Measurements from ENCODE around the gene CISH.

DNA sequence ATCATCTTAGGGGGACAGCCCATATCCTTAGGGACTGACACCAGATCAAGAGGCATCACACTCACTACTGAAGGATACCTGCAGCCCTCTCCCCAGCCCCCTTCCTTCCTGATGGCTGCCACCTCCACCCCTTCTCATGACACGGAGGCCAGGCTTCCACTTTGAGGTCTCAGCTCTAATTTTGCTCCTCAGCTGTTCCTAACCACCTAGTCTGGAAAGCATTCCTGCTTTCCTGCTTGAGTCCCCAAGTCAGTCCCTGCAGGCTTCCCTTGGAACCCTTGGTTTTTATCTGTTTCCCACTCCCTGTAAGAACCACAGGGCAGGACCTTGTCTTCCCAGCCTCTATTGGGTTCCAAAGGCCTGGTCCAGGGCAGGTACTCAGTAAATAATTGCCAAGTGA is 47.3 kb downstream of the CISH start:
- TF ChIP-seq, protein P1, sequence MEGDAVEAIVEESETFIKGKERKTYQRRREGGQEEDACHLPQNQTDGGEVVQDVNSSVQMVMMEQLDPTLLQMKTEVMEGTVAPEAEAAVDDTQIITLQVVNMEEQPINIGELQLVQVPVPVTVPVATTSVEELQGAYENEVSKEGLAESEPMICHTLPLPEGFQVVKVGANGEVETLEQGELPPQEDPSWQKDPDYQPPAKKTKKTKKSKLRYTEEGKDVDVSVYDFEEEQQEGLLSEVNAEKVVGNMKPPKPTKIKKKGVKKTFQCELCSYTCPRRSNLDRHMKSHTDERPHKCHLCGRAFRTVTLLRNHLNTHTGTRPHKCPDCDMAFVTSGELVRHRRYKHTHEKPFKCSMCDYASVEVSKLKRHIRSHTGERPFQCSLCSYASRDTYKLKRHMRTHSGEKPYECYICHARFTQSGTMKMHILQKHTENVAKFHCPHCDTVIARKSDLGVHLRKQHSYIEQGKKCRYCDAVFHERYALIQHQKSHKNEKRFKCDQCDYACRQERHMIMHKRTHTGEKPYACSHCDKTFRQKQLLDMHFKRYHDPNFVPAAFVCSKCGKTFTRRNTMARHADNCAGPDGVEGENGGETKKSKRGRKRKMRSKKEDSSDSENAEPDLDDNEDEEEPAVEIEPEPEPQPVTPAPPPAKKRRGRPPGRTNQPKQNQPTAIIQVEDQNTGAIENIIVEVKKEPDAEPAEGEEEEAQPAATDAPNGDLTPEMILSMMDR (IDR thresholded peaks at IDR 0.05), result no peak
- no peak for TF ChIP-seq POLR2A (IDR thresholded peaks at IDR 0.05)

Data from ovary (tissue), 3 donors.